Measurements from ENCODE around the gene MTCL1.

The MTCL1 gene

GRCh38 chr18:8762968-8763367, 57.6 kb downstream of the MTCL1 start:
- Histone ChIP-seq H3K4me2 (no peak overlapping the region), H3K27ac (no peak overlapping the region), H3K79me2 (ENCODE audit: insufficient read depth, low read depth) (no peaks in the 10 kb centered on the region)

GRCh38 chr18:8763611-8764010, 58.3 kb downstream of the MTCL1 start:
- H3K4me1 ChIP-seq (ENCODE audit: low read depth, poor library complexity, severe bottlenecking), result no peaks in the 10 kb centered on the region
- no peak overlapping the region for H3K27ac ChIP-seq
- no peaks in the 10 kb centered on the region for H3K36me3 ChIP-seq (ENCODE audit: insufficient read depth)
- no peak overlapping the region for H3K9ac ChIP-seq
- H2AFZ ChIP-seq (ENCODE audit: low read depth), result no peak overlapping the region
- H3K4me3 ChIP-seq (IDR thresholded peaks at IDR 0.05; ENCODE audit: insufficient read depth, low read depth, low read length), result no peak overlapping the region
- H3K79me2 ChIP-seq (ENCODE audit: insufficient read depth, low read depth), result no peaks in the 10 kb centered on the region
- H3K27me3 ChIP-seq (ENCODE audit: insufficient read depth, low read depth), result no peaks in the 10 kb centered on the region
- H4K20me1 ChIP-seq (ENCODE audit: insufficient read depth), result no peaks in the 10 kb centered on the region
- TF ChIP-seq, protein P1, sequence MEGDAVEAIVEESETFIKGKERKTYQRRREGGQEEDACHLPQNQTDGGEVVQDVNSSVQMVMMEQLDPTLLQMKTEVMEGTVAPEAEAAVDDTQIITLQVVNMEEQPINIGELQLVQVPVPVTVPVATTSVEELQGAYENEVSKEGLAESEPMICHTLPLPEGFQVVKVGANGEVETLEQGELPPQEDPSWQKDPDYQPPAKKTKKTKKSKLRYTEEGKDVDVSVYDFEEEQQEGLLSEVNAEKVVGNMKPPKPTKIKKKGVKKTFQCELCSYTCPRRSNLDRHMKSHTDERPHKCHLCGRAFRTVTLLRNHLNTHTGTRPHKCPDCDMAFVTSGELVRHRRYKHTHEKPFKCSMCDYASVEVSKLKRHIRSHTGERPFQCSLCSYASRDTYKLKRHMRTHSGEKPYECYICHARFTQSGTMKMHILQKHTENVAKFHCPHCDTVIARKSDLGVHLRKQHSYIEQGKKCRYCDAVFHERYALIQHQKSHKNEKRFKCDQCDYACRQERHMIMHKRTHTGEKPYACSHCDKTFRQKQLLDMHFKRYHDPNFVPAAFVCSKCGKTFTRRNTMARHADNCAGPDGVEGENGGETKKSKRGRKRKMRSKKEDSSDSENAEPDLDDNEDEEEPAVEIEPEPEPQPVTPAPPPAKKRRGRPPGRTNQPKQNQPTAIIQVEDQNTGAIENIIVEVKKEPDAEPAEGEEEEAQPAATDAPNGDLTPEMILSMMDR (conservative IDR thresholded peaks at IDR 0.05; ENCODE audit: low read depth, low read length), result no peak
- no peak overlapping the region for H3K4me2 ChIP-seq

More at GRCh38 chr18:8762968-8763367, 57.6 kb downstream of the MTCL1 start:
- H2AFZ ChIP-seq (ENCODE audit: low read depth), result no peak overlapping the region
- H3K4me1 ChIP-seq (ENCODE audit: low read depth, poor library complexity, severe bottlenecking), result no peaks in the 10 kb centered on the region
- H3K27me3 ChIP-seq (ENCODE audit: insufficient read depth, low read depth), result no peaks in the 10 kb centered on the region
- TF ChIP-seq, protein P1 (conservative IDR thresholded peaks at IDR 0.05; ENCODE audit: low read depth, low read length), result no peak
- H4K20me1 ChIP-seq (ENCODE audit: insufficient read depth), result no peaks in the 10 kb centered on the region
- no peak overlapping the region for H3K9ac ChIP-seq
- no peaks in the 10 kb centered on the region for H3K36me3 ChIP-seq (ENCODE audit: insufficient read depth)
- no peak overlapping the region for H3K4me3 ChIP-seq (IDR thresholded peaks at IDR 0.05; ENCODE audit: insufficient read depth, low read depth, low read length)

DNA sequence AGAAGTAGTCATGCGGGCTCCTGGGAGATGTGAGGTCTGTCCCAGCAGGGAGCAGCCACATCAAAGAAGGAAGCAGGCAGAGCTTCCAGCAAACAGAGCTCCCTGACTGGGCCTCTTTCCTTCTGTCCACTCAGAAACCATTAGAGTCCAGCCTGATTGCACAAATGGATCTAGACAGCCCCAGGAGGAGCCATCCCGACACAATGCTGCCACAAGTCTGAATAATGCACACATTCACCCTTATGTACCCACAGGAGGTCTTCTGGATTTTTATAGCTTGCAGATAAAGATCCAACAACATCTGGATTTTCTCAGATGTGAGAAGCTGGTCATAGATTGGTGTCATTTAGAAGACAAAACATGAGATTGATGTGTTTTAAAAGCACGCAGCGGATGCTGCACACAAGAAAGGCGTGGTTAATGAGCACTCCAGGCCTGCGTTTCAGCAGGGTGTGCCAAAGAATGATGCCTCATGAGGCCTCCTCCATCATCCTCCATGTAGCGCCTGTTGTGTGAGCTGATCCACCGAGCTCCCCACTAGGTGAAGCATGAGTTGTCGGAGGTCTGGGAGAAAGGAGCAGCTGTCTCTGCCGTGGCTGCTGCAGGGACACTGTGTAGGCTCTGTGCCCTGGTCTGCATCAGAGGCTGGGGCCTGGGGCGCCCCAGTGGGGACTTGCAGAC, 60.6 kb downstream of the MTCL1 start:
- H2AFZ ChIP-seq (ENCODE audit: low read depth), result no peak overlapping the region
- no peak overlapping the region for H3K4me2 ChIP-seq
- H3K9ac ChIP-seq, result no peak overlapping the region
- no peaks in the 10 kb centered on the region for H3K79me2 ChIP-seq (ENCODE audit: insufficient read depth, low read depth)
- H3K36me3 ChIP-seq (ENCODE audit: insufficient read depth), result no peaks in the 10 kb centered on the region
- no peaks in the 10 kb centered on the region for H3K27me3 ChIP-seq (ENCODE audit: insufficient read depth, low read depth)
- no peak overlapping the region for H3K27ac ChIP-seq
- no peak overlapping the region for H3K4me3 ChIP-seq (IDR thresholded peaks at IDR 0.05; ENCODE audit: insufficient read depth, low read depth, low read length)
- H3K4me1 ChIP-seq (ENCODE audit: low read depth, poor library complexity, severe bottlenecking), result no peaks in the 10 kb centered on the region
- no peaks in the 10 kb centered on the region for H4K20me1 ChIP-seq (ENCODE audit: insufficient read depth)
- TF ChIP-seq, protein P1 (conservative IDR thresholded peaks at IDR 0.05; ENCODE audit: low read depth, low read length), result no peak

- Histone ChIP-seq H3K4me3 (IDR thresholded peaks at IDR 0.05; ENCODE audit: insufficient read depth, low read depth, low read length) (no peak overlapping the region), H3K4me1 (ENCODE audit: low read depth, poor library complexity, severe bottlenecking) (no peaks in the 10 kb centered on the region), H2AFZ (ENCODE audit: low read depth) (no peak overlapping the region), H3K9ac (no peak overlapping the region), H4K20me1 (ENCODE audit: insufficient read depth) (no peaks in the 10 kb centered on the region), H3K79me2 (ENCODE audit: insufficient read depth, low read depth) (no peaks in the 10 kb centered on the region), H3K27ac (no peak overlapping the region), H3K36me3 (ENCODE audit: insufficient read depth) (no peaks in the 10 kb centered on the region), H3K27me3 (ENCODE audit: insufficient read depth, low read depth) (no peaks in the 10 kb centered on the region), H3K4me2 (no peak overlapping the region)
- TF ChIP-seq, protein P1 (conservative IDR thresholded peaks at IDR 0.05; ENCODE audit: low read depth, low read length), result no peak
Measured at GRCh38 chr18:8766559-8767293, 61.4 kb downstream of the MTCL1 start.

All from KMS-11 (cell line).